Activated T-cell treated with anti-CD3 and anti-CD28 coated beads, Interleukin-2, amount 50 U/mL, for 72 hours (primary cell): ENCODE results near the gene REEP6. TPM values are rescaled to one million over a fixed set of nuclear protein-coding genes. Genes with fewer than 3 reads are reported as not detected.
A peak's percentile ranks its signal among the peaks of the same experiment; 100 is the strongest.

Experiments
- ATAC-seq, 2 donors: fragments of 150-1000 bp; cut with Tn5 transposase; replicated peaks in 1 of 2; 2 replicates each; pipeline ENCODE4 v1.10.0; 2021; ENCODE audit warnings: moderate library complexity in 2 of 2, mild to moderate bottlenecking in 1 of 2
- DNase-seq, 2 donors: peaks; one replicate each; pipeline ENCODE4 v3.0.0; 2021 to 2022; ENCODE audit warnings: mixed read lengths in 1 of 2
- H3K27ac Mint-ChIP-seq: one replicate; pipeline ENCODE4 v1.8.0; 2022; ENCODE audit warnings: mild to moderate bottlenecking, moderate library complexity, mixed read lengths
- H3K27me3 Mint-ChIP-seq: one replicate; pipeline ENCODE4 v1.8.0; 2022; ENCODE audit warnings: low read depth, mixed read lengths
- H3K36me3 Mint-ChIP-seq, 2 donors: one replicate each; pipeline ENCODE4 v1.8.0; 2022; ENCODE audit warnings: mixed read lengths in 2 of 2, mild to moderate bottlenecking in 1 of 2; ENCODE audit not compliant: insufficient read depth in 2 of 2
- H3K4me1 Mint-ChIP-seq: one replicate; pipeline ENCODE4 v1.8.0; 2022; ENCODE audit warnings: low read depth, mixed read lengths
- H3K4me3 Mint-ChIP-seq, 2 donors: one replicate each; pipeline ENCODE4 v1.8.0; 2022; ENCODE audit warnings: mild to moderate bottlenecking in 2 of 2, mixed read lengths in 2 of 2, moderate library complexity in 2 of 2
- H3K9me3 Mint-ChIP-seq, 2 donors: one replicate each; pipeline ENCODE4 v1.8.0; 2022; ENCODE audit warnings: mixed read lengths in 2 of 2
- total RNA-seq, 2 donors: library from RNA; stranded (reverse); gene quantifications; one replicate each; pipeline ENCODE4 v1.2.3, GENCODE V29; 2022

REEP6 gene
- total RNA-seq, 2 donors from 2014 or later: 1.7 to 3.8 TPM

DNA sequence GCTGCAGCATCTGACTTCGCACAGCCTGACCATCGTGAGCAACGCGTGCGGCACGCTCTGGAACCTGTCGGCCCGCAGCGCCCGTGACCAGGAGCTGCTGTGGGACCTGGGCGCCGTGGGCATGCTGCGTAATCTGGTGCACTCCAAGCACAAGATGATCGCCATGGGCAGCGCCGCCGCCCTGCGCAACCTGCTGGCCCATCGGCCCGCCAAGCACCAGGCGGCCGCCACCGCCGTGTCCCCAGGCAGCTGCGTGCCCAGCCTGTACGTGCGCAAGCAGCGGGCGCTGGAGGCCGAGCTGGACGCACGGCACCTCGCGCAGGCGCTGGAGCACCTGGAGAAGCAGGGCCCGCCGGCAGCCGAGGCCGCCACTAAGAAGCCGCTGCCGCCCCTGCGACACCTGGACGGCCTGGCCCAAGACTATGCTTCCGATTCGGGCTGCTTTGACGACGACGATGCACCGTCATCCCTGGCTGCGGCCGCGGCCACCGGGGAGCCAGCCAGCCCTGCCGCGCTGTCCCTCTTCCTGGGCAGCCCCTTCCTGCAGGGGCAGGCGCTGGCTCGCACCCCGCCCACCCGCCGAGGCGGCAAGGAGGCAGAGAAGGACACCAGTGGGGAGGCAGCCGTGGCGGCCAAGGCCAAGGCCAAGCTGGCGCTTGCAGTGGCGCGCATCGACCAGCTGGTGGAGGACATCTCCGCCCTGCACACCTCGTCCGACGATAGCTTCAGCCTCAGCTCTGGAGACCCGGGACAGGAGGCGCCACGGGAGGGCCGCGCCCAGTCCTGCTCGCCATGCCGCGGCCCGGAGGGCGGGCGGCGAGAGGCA lies 25.6 kb upstream of the REEP6 start:
- Mint-ChIP-seq H3K27me3 (no peaks in the 10 kb centered on the region), H3K36me3 (no peaks in the 10 kb centered on the region)
- ATAC-seq: peak in 1 of 2 donors; percentile 48

DNA sequence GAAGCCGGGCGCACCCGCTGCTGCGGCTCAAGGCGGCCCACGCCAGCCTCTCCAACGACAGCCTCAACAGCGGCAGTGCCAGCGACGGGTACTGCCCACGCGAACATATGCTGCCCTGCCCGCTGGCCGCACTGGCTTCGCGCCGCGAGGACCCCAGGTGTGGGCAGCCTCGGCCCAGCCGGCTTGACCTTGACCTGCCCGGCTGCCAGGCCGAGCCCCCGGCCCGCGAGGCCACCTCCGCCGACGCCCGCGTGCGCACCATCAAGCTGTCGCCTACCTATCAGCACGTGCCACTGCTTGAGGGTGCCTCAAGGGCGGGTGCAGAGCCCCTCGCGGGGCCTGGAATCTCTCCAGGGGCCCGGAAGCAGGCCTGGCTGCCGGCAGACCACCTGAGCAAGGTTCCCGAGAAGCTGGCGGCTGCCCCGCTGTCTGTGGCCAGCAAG lies 24.9 kb upstream of the REEP6 start:
- no peak for ATAC-seq
- Mint-ChIP-seq H3K4me3 (no peak overlapping the region), H3K4me1 (peaks cover 4% of the 10 kb centered on the region), H3K9me3 (no peaks in the 10 kb centered on the region), H3K27me3 (peaks cover 2% of the 10 kb centered on the region), H3K27ac (no peak overlapping the region), H3K36me3 (no peaks in the 10 kb centered on the region)
- DNase-seq: no peak

More for the DNA sequence above, 25.6 kb upstream of the REEP6 start:
- H3K4me1 Mint-ChIP-seq: peaks cover 4% of the 10 kb centered on the region
- no peak overlapping the region for H3K4me3 Mint-ChIP-seq
- no peak overlapping the region for H3K27ac Mint-ChIP-seq
- peak; percentile 47 to 65 for DNase-seq
- no peaks in the 10 kb centered on the region for H3K9me3 Mint-ChIP-seq

GRCh38 chr19:1466461-1467214 lies 24.3 kb upstream of the REEP6 start:
- Mint-ChIP-seq H3K4me3 (no peak overlapping the region), H3K27me3 (peaks cover 6% of the 10 kb centered on the region), H3K27ac (no peak overlapping the region), H3K4me1 (peaks cover 4% of the 10 kb centered on the region), H3K36me3 (no peaks in the 10 kb centered on the region), H3K9me3 (no peaks in the 10 kb centered on the region)
- ATAC-seq (no peak), DNase-seq (no peak)

DNA sequence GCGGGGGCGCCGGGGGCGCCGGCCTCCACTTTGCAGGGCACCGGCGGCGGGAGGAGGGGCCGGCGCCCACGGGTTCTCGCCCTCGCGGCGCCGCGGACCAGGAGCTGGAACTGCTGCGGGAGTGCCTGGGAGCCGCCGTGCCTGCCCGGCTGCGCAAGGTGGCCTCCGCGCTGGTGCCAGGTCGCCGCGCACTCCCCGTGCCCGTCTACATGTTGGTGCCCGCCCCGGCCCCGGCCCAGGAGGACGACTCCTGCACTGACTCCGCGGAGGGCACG lies 23.8 kb upstream of the REEP6 start:
- no peak for ATAC-seq
- Mint-ChIP-seq H3K4me3 (no peak overlapping the region), H3K27ac (no peak overlapping the region), H3K9me3 (no peaks in the 10 kb centered on the region), H3K4me1 (peaks cover 4% of the 10 kb centered on the region), H3K27me3 (peaks cover 6% of the 10 kb centered on the region), H3K36me3 (no peaks in the 10 kb centered on the region)
- no peak for DNase-seq

DNA sequence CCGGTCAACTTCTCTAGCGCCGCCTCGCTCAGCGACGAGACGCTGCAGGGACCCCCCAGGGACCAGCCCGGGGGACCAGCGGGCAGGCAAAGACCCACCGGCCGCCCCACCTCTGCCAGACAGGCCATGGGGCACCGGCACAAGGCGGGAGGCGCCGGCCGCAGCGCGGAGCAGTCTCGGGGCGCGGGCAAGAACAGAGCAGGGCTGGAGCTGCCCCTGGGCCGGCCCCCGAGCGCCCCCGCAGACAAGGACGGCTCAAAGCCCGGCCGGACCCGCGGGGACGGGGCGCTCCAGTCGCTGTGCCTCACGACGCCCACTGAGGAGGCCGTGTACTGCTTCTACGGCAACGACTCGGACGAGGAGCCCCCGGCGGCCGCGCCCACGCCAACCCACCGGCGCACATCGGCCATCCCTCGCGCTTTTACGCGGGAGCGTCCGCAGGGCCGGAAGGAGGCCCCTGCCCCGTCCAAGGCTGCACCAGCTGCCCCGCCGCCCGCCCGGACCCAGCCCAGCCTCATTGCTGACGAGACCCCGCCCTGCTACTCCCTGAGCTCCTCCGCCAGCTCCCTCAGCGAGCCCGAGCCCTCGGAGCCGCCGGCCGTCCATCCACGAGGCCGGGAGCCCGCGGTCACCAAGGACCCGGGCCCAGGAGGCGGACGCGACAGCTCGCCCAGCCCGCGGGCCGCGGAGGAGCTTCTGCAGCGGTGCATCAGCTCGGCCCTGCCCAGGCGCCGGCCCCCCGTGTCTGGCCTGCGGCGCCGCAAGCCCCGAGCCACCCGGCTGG lies 23.3 kb upstream of the REEP6 start:
- no peak for DNase-seq
- no peaks in the 10 kb centered on the region for H3K36me3 Mint-ChIP-seq
- no peak overlapping the region for H3K4me3 Mint-ChIP-seq
- H3K9me3 Mint-ChIP-seq: no peaks in the 10 kb centered on the region
- H3K27me3 Mint-ChIP-seq: peaks cover 6% of the 10 kb centered on the region
- H3K4me1 Mint-ChIP-seq: peaks cover 4% of the 10 kb centered on the region
- no peak overlapping the region for H3K27ac Mint-ChIP-seq
- ATAC-seq: no peak

DNA sequence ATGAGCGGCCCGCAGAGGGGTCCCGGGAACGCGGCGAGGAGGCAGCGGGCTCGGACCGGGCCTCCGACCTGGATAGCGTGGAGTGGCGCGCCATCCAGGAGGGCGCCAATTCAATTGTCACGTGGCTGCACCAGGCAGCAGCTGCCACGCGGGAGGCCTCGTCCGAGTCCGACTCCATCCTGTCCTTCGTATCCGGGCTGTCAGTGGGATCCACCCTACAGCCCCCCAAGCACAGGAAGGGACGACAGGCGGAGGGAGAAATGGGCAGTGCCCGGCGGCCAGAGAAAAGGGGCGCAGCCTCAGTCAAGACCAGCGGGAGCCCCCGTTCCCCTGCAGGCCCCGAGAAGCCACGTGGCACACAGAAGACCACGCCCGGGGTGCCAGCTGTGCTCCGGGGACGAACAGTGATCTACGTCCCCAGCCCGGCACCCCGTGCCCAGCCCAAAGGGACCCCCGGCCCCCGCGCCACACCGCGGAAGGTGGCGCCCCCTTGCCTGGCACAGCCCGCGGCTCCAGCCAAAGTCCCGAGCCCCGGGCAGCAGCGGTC lies 22.6 kb upstream of the REEP6 start:
- Mint-ChIP-seq H3K27me3 (peaks cover 6% of the 10 kb centered on the region), H3K4me3 (peak overlapping the region; percentile 29 to 37), H3K27ac (no peak overlapping the region), H3K9me3 (no peaks in the 10 kb centered on the region), H3K4me1 (peaks cover 4% of the 10 kb centered on the region), H3K36me3 (no peaks in the 10 kb centered on the region)
- no peak for ATAC-seq
- DNase-seq: no peak

DNA sequence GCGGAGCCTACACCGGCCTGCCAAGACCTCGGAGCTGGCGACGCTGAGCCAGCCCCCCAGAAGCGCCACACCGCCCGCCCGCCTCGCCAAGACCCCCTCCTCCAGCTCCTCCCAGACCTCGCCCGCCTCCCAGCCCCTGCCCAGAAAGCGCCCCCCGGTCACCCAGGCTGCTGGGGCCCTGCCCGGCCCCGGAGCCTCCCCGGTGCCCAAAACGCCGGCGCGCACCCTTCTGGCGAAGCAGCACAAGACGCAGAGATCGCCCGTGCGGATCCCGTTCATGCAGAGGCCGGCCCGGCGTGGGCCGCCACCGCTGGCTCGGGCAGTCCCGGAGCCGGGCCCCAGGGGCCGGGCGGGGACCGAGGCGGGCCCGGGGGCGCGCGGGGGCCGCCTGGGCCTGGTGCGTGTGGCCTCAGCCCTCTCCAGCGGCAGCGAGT lies 22.1 kb upstream of the REEP6 start:
- Mint-ChIP-seq H3K27ac (no peak overlapping the region), H3K4me1 (peaks cover 4% of the 10 kb centered on the region), H3K4me3 (peak overlapping the region; percentile 29 to 37), H3K9me3 (no peaks in the 10 kb centered on the region), H3K27me3 (peaks cover 6% of the 10 kb centered on the region), H3K36me3 (no peaks in the 10 kb centered on the region)
- peak; percentile 56 to 63 for DNase-seq
- peak; percentile 14 to 28 for ATAC-seq

GRCh38 chr19:1469255-1470054 lies 21.5 kb upstream of the REEP6 start:
- H3K27me3 Mint-ChIP-seq: peaks cover 6% of the 10 kb centered on the region
- no peaks in the 10 kb centered on the region for H3K9me3 Mint-ChIP-seq
- peak; percentile 39 for ATAC-seq
- peak overlapping the region in 1 of 2 donors; percentile 82 for H3K4me3 Mint-ChIP-seq
- H3K27ac Mint-ChIP-seq: no peak overlapping the region
- H3K36me3 Mint-ChIP-seq: no peaks in the 10 kb centered on the region
- DNase-seq: peak in 1 of 2 donors; percentile 52
- H3K4me1 Mint-ChIP-seq: peaks cover 4% of the 10 kb centered on the region

- ATAC-seq (no peak), DNase-seq (no peak)
- peaks cover 6% of the 10 kb centered on the region for H3K27me3 Mint-ChIP-seq
- no peaks in the 10 kb centered on the region for H3K9me3 Mint-ChIP-seq
- H3K4me1 Mint-ChIP-seq: peaks cover 4% of the 10 kb centered on the region
- H3K36me3 Mint-ChIP-seq: no peaks in the 10 kb centered on the region
- H3K4me3 Mint-ChIP-seq: peak overlapping the region; percentile 80 to 82
- no peak overlapping the region for H3K27ac Mint-ChIP-seq
Observed at GRCh38 chr19:1470055-1470304, 21.0 kb upstream of the REEP6 start.

- Mint-ChIP-seq H3K4me1 (peaks cover 4% of the 10 kb centered on the region), H3K9me3 (no peaks in the 10 kb centered on the region), H3K4me3 (peak overlapping the region; percentile 80 to 82), H3K27ac (no peak overlapping the region), H3K27me3 (peaks cover 6% of the 10 kb centered on the region), H3K36me3 (no peaks in the 10 kb centered on the region)
- ATAC-seq: peak; percentile 48 to 60
- peak; percentile 71 to 74 for DNase-seq
Observed at GRCh38 chr19:1470305-1471009, 20.5 kb upstream of the REEP6 start.

- peak; percentile 27 to 38 for ATAC-seq
- no peak overlapping the region for H3K27ac Mint-ChIP-seq
- H3K4me3 Mint-ChIP-seq: peak overlapping the region; percentile 47 to 65
- peaks cover 6% of the 10 kb centered on the region for H3K27me3 Mint-ChIP-seq
- H3K9me3 Mint-ChIP-seq: no peaks in the 10 kb centered on the region
- peaks cover 4% of the 10 kb centered on the region for H3K4me1 Mint-ChIP-seq
- H3K36me3 Mint-ChIP-seq: no peaks in the 10 kb centered on the region
- peak in 1 of 2 donors; percentile 37 for DNase-seq
Observed at GRCh38 chr19:1471010-1471514, 19.9 kb upstream of the REEP6 start.
